Endodermal cell (in vitro differentiated cells): ENCODE measurements around the gene DNAJC1. TPM values are rescaled to one million over a fixed set of nuclear protein-coding genes. Genes with fewer than 3 reads are reported as not detected.

Experiments
- DNase-seq: peaks from one replicate; pipeline ENCODE4 v3.0.0-alpha.2; 2017
- H3K27ac ChIP-seq: 2 replicates; pipeline ENCODE4 v1.5.1; 2013; ENCODE audit warnings: mild to moderate bottlenecking, low read depth, low read length, moderate library complexity
- H3K27me3 ChIP-seq: 2 replicates; pipeline ENCODE4 v1.6.1; 2013; ENCODE audit warnings: mild to moderate bottlenecking, low read length, moderate library complexity; ENCODE audit not compliant: insufficient read depth, control insufficient read depth, poor library complexity, severe bottlenecking
- H3K36me3 ChIP-seq: 2 replicates; pipeline ENCODE4 v1.7.0; 2013; ENCODE audit warnings: mild to moderate bottlenecking, low read length, moderate library complexity; ENCODE audit not compliant: control insufficient read depth, insufficient read depth
- H3K4me1 ChIP-seq: one replicate; pipeline ENCODE4 v1.7.0; 2013; ENCODE audit warnings: low read length; ENCODE audit not compliant: control insufficient read depth, insufficient read depth
- H3K4me3 ChIP-seq: 2 replicates; pipeline ENCODE4 v1.5.1; 2013; ENCODE audit warnings: mild to moderate bottlenecking, low read length, moderate library complexity
- H3K9ac ChIP-seq: 2 replicates; pipeline ENCODE4 v1.6.1; 2013; ENCODE audit warnings: mild to moderate bottlenecking, low read length, moderate library complexity; ENCODE audit not compliant: poor library complexity, severe bottlenecking; ENCODE audit errors: extremely low read depth
- H3K9me3 ChIP-seq: 2 replicates; pipeline ENCODE4 v1.6.1; 2013; ENCODE audit warnings: mild to moderate bottlenecking, low read length, moderate library complexity; ENCODE audit not compliant: control insufficient read depth
- H3K27ac Mint-ChIP-seq: 2 replicates; pipeline ENCODE4 v1.8.0; 2020; ENCODE audit warnings: mixed read lengths
- H3K27me3 Mint-ChIP-seq: 2 replicates; pipeline ENCODE4 v1.8.0; 2021; ENCODE audit warnings: mild to moderate bottlenecking, mixed read lengths; ENCODE audit not compliant: insufficient read depth
- H3K36me3 Mint-ChIP-seq: 2 replicates; pipeline ENCODE4 v1.8.0; 2020; ENCODE audit warnings: low read depth, mixed read lengths
- H3K4me1 Mint-ChIP-seq: 2 replicates; pipeline ENCODE4 v1.8.0; 2020; ENCODE audit warnings: mixed read lengths
- H3K4me3 Mint-ChIP-seq: 2 replicates; pipeline ENCODE4 v1.8.0; 2020; ENCODE audit warnings: mild to moderate bottlenecking, moderate library complexity, mixed read lengths
- H3K9me3 Mint-ChIP-seq: 2 replicates; pipeline ENCODE4 v1.8.0; 2020; ENCODE audit warnings: mild to moderate bottlenecking, mixed read lengths
- CTCF ChIP-seq: fragments of 200-600 bp; sonication (generic); conservative IDR thresholded peaks from 2 replicates; pipeline ENCODE4 v1.5.0; 2021; ENCODE audit warnings: antibody characterized with exemption, mild to moderate bottlenecking
- WGBS, 2 experiments: methylation state at CpG; one replicate each; pipeline versions ENCODE4 v1.1.5 to v1.1.7; 2013; ENCODE audit warnings: missing lambda C conversion rate in 2 of 2, mixed read lengths in 1 of 2; ENCODE audit not compliant: insufficient coverage in 1 of 2, insufficient read length in 1 of 2; 5-methylcytosine and 5-hydroxymethylcytosine counted together
- total RNA-seq, 2 donors: library from RNA; stranded (reverse); fragmentation: NEBNext Ultra II Directional in 1 of 2; extraction: Animal tissue kit (Norgen Biotek cat#: 25700) in 1 of 2; gene quantifications; 2 replicates in 1 of 2; 3 replicates in 1 of 2; pipeline ENCODE4 v1.2.1, GENCODE V29; 2021

DNAJC1 gene
- total RNA-seq, 2 donors from 2014 or later: 23.5 to 30.4 TPM

GRCh38 chr10:21827308-21827707 lies 176.2 kb downstream of the DNAJC1 start:
- Histone ChIP-seq H3K9ac (no peak overlapping the region), H3K27ac (no peak overlapping the region), H3K4me1 (no peaks in the 10 kb centered on the region), H3K4me3 (peak overlapping the region; percentile 8), H3K36me3 (peaks cover 18% of the 10 kb centered on the region), H3K9me3 (peaks cover 75% of the 10 kb centered on the region), H3K27me3 (no peaks in the 10 kb centered on the region)
- Mint-ChIP-seq H3K27me3 (no peaks in the 10 kb centered on the region), H3K4me3 (no peak overlapping the region), H3K27ac (no peak overlapping the region), H3K36me3 (peaks cover 59% of the 10 kb centered on the region), H3K9me3 (peaks cover 75% of the 10 kb centered on the region), H3K4me1 (no peaks in the 10 kb centered on the region)
- no peak for DNase-seq
- no peak for TF ChIP-seq CTCF
- 96% methylated on average over 3 of the region's 3 CpGs; no CpG with 5 or more reads in 1 of the 2 experiments for WGBS, 2 experiments

- no peaks in the 10 kb centered on the region for H3K27me3 ChIP-seq
- H3K27ac ChIP-seq: no peak overlapping the region
- Mint-ChIP-seq H3K27me3 (no peaks in the 10 kb centered on the region), H3K36me3 (peaks cover 54% of the 10 kb centered on the region), H3K9me3 (peaks cover 69% of the 10 kb centered on the region), H3K27ac (no peak overlapping the region), H3K4me3 (no peak overlapping the region), H3K4me1 (no peaks in the 10 kb centered on the region)
- no peaks in the 10 kb centered on the region for H3K4me1 ChIP-seq
- TF ChIP-seq CTCF: no peak
- WGBS, 2 experiments: 83 to 96% methylated on average over 1 to 2 of the region's 2 CpGs
- H3K9me3 ChIP-seq: peaks cover 69% of the 10 kb centered on the region
- peak overlapping the region; percentile 8 for H3K4me3 ChIP-seq
- no peak for DNase-seq
- peaks cover 18% of the 10 kb centered on the region for H3K36me3 ChIP-seq
- H3K9ac ChIP-seq: no peak overlapping the region
These were observed 176.8 kb downstream of the DNAJC1 start for GRCh38 chr10:21826725-21827124.

- peaks cover 56% of the 10 kb centered on the region for H3K9me3 Mint-ChIP-seq
These were observed 178.2 kb downstream of the DNAJC1 start for GRCh38 chr10:21825345-21825744.

More at GRCh38 chr10:21825345-21825744, 178.2 kb downstream of the DNAJC1 start:
- H3K4me3 ChIP-seq: peak overlapping the region; percentile 6
- H3K27me3 Mint-ChIP-seq: no peaks in the 10 kb centered on the region
- no peak for DNase-seq
- no peak overlapping the region for H3K4me3 Mint-ChIP-seq
- no peaks in the 10 kb centered on the region for H3K4me1 ChIP-seq
- WGBS, 2 experiments: 96% methylated on average over 3 of the region's 3 CpGs; no CpG with 5 or more reads in 1 of the 2 experiments
- no peak overlapping the region for H3K27ac ChIP-seq
- no peak overlapping the region for H3K27ac Mint-ChIP-seq
- H3K36me3 Mint-ChIP-seq: peaks cover 43% of the 10 kb centered on the region
- peaks cover 56% of the 10 kb centered on the region for H3K9me3 ChIP-seq
- TF ChIP-seq CTCF: no peak
- H3K4me1 Mint-ChIP-seq: no peaks in the 10 kb centered on the region
- peaks cover 18% of the 10 kb centered on the region for H3K36me3 ChIP-seq
- no peaks in the 10 kb centered on the region for H3K27me3 ChIP-seq
- H3K9ac ChIP-seq: no peak overlapping the region
